Occipital lobe (tissue), 2 donors: ENCODE measurements around the gene CCDC51. TPM values are rescaled to one million over a fixed set of nuclear protein-coding genes. Genes with fewer than 3 reads are reported as not detected.
"Not testable (repeated sequence)": the region's sequence is repeated elsewhere in the genome, so short reads cannot be mapped to it uniquely, and the experiment has no call there.

Source experiments
- DNase-seq: peaks from one replicate; lab custom pipeline; 2025; lab: John Stamatoyannopoulos, UW
- total RNA-seq: library from RNA; depleted of rRNA; stranded (reverse); fragments of >200 nt; gene quantifications from one replicate; pipeline ENCODE4 v1.2.3, GENCODE V29; 2014

Gene CCDC51
- total RNA-seq, 1 donor from 2014 or later = 7.5 TPM

- DNase-seq = peak; percentile 96
Measured at GRCh38 chr3:48465531-48466378, 25.8 kb upstream of the CCDC51 start.

- no peak for DNase-seq
Measured at GRCh38 chr3:48465237-48465530, 25.3 kb upstream of the CCDC51 start.

GRCh38 chr3:48464713-48465221 is 24.8 kb upstream of the CCDC51 start:
- DNase-seq = no peak

GRCh38 chr3:48463703-48464102 is 23.8 kb upstream of the CCDC51 start:
- DNase-seq = no peak

- DNase-seq = not testable (repeated sequence)
Measured at GRCh38 chr3:48461767-48462166, 21.8 kb upstream of the CCDC51 start.

GRCh38 chr3:48460517-48460902 is 20.6 kb upstream of the CCDC51 start:
- DNase-seq = no peak

GRCh38 chr3:48459773-48460516 is 20.0 kb upstream of the CCDC51 start:
- DNase-seq = no peak

GRCh38 chr3:48459331-48459730 is 19.4 kb upstream of the CCDC51 start:
- DNase-seq = no peak

- no peak for DNase-seq
Measured at GRCh38 chr3:48456456-48456855, 16.5 kb upstream of the CCDC51 start.

- no peak for DNase-seq
Measured at GRCh38 chr3:48451270-48451669, 11.4 kb upstream of the CCDC51 start.

GRCh38 chr3:48446425-48447193 is 6.7 kb upstream of the CCDC51 start, which contains the start of gene ATRIP:
TSS of gene ATRIP (plus strand) at chr3:48446737. CDS start at chr3:48446846, 109 bp downstream.
- DNase-seq = peak; percentile 88

GRCh38 chr3:48446043-48446424 is 6.1 kb upstream of the CCDC51 start:
- DNase-seq = no peak

GRCh38 chr3:48445277-48445882 is 5.5 kb upstream of the CCDC51 start:
- DNase-seq = no peak

GRCh38 chr3:48441940-48442339 is 2.0 kb upstream of the CCDC51 start:
- DNase-seq = no peak

- no peak for DNase-seq
Measured at GRCh38 chr3:48440590-48440958, 655 bp upstream of the CCDC51 start.

GRCh38 chr3:48437812-48438211 is 2.1 kb downstream of the CCDC51 start:
- DNase-seq = no peak

- DNase-seq = no peak
Measured at GRCh38 chr3:48436855-48437254, 3.1 kb downstream of the CCDC51 start.

GRCh38 chr3:48436477-48436787 is 3.5 kb downstream of the CCDC51 start:
- no peak for DNase-seq

GRCh38 chr3:48435774-48436476 is 4.0 kb downstream of the CCDC51 start:
- peak; percentile 79 for DNase-seq

- no peak for DNase-seq
Measured at GRCh38 chr3:48435223-48435595, 4.7 kb downstream of the CCDC51 start.

GRCh38 chr3:48434591-48435222 is 5.2 kb downstream of the CCDC51 start:
- DNase-seq = no peak
